Measurements from ENCODE around the gene NFXL1.

DNA sequence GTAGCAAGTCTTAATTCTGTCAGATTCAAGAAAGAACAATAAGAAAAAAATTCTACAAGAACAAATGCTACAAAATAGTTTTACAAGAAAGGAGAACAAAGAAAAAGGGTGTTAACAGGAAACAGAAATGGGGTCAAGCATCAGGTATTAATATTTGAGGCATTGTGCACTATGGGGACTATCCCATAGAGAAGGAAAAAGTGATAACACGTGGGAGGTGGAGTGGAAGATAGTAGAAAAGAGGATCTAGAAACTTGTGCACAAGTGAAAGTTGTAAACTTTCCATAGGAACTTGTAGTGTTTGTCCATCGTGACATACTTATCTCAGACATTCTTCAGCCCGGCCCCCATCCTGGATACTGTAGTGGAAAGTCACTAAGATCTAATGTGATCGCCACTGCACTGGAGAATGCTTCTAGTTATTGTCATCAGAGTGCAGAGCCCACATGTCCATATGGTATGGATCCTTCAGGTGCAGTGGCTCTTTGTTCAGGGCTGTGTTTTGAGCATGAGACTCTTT lies 15.4 kb upstream of the NFXL1 start:
- TF ChIP-seq POLR2AphosphoS5 (IDR thresholded peaks at IDR 0.05; ENCODE audit: low read depth, low read length) (no peak), TAF1 (IDR thresholded peaks at IDR 0.05; ENCODE audit: low read depth, low read length) (no peak), POLR2A (IDR thresholded peaks at IDR 0.05; ENCODE audit: low read depth, low read length) (no peak)

Measured in GM12891 (cell line).